ENCODE results near the gene GAGE13. TPM values are rescaled to one million over a fixed set of nuclear protein-coding genes. Genes with fewer than 3 reads are reported as not detected.
"Not testable (repeated sequence)": the region's sequence is repeated elsewhere in the genome, so short reads cannot be mapped to it uniquely, and the experiment has no call there.

GAGE13 gene
- total RNA-seq, 1 donor from 2014 or later: not detected

GRCh38 chrX:49316085-49316484 is 15.3 kb upstream of the GAGE13 start:
- no peaks in the 10 kb centered on the region for H3K4me1 Mint-ChIP-seq
- H3K9me3 Mint-ChIP-seq: no peaks in the 10 kb centered on the region
- TF ChIP-seq CTCF (conservative IDR thresholded peaks at IDR 0.05): no peak
- no peak overlapping the region for H3K27ac Mint-ChIP-seq (ENCODE audit: unreplicated experiment)
- DNase-seq (ENCODE audit: low read depth, low spot score): no peak
- no peak overlapping the region for H3K4me3 Mint-ChIP-seq
- no peaks in the 10 kb centered on the region for H3K27me3 Mint-ChIP-seq (ENCODE audit: low read depth)
- no peaks in the 10 kb centered on the region for H3K36me3 Mint-ChIP-seq (ENCODE audit: low read depth)

GRCh38 chrX:49321737-49322136 is 9.6 kb upstream of the GAGE13 start, which contains the start of gene GAGE12J:
TSS of gene GAGE12J (plus strand) at chrX:49322037. CDS start at chrX:49323194, 1,157 bp downstream.
- H3K9me3 Mint-ChIP-seq; H3K27ac Mint-ChIP-seq (ENCODE audit: unreplicated experiment); H3K4me3 Mint-ChIP-seq; H3K27me3 Mint-ChIP-seq (ENCODE audit: low read depth); H3K36me3 Mint-ChIP-seq (ENCODE audit: low read depth); DNase-seq (ENCODE audit: low read depth, low spot score); H3K4me1 Mint-ChIP-seq: not testable (repeated sequence)

- not testable (repeated sequence) for H3K4me1 Mint-ChIP-seq; H3K4me3 Mint-ChIP-seq; H3K9me3 Mint-ChIP-seq; DNase-seq (ENCODE audit: low read depth, low spot score); H3K27ac Mint-ChIP-seq (ENCODE audit: unreplicated experiment); H3K36me3 Mint-ChIP-seq (ENCODE audit: low read depth); H3K27me3 Mint-ChIP-seq (ENCODE audit: low read depth)
Measured at GRCh38 chrX:49322266-49322665, 9.1 kb upstream of the GAGE13 start.

- not testable (repeated sequence) for H3K27ac Mint-ChIP-seq (ENCODE audit: unreplicated experiment); H3K4me1 Mint-ChIP-seq; H3K9me3 Mint-ChIP-seq; DNase-seq (ENCODE audit: low read depth, low spot score); H3K27me3 Mint-ChIP-seq (ENCODE audit: low read depth); H3K36me3 Mint-ChIP-seq (ENCODE audit: low read depth); H3K4me3 Mint-ChIP-seq
Measured at GRCh38 chrX:49323735-49324134, 7.6 kb upstream of the GAGE13 start.

- not testable (repeated sequence) for DNase-seq (ENCODE audit: low read depth, low spot score); H3K4me1 Mint-ChIP-seq; H3K4me3 Mint-ChIP-seq; H3K36me3 Mint-ChIP-seq (ENCODE audit: low read depth); H3K9me3 Mint-ChIP-seq; H3K27me3 Mint-ChIP-seq (ENCODE audit: low read depth); H3K27ac Mint-ChIP-seq (ENCODE audit: unreplicated experiment)
Measured at GRCh38 chrX:49330421-49330820, 961 bp upstream of the GAGE13 start.

GRCh38 chrX:49331841-49332240 is 459 bp downstream of the GAGE13 start:
- H3K36me3 Mint-ChIP-seq (ENCODE audit: low read depth); H3K27ac Mint-ChIP-seq (ENCODE audit: unreplicated experiment); H3K4me1 Mint-ChIP-seq; H3K27me3 Mint-ChIP-seq (ENCODE audit: low read depth); H3K9me3 Mint-ChIP-seq; H3K4me3 Mint-ChIP-seq; DNase-seq (ENCODE audit: low read depth, low spot score): not testable (repeated sequence)

GRCh38 chrX:49341449-49341848 is 10.1 kb downstream of the GAGE13 start:
- H3K4me3 Mint-ChIP-seq; DNase-seq (ENCODE audit: low read depth, low spot score); H3K36me3 Mint-ChIP-seq (ENCODE audit: low read depth); H3K27ac Mint-ChIP-seq (ENCODE audit: unreplicated experiment); H3K9me3 Mint-ChIP-seq; H3K4me1 Mint-ChIP-seq; H3K27me3 Mint-ChIP-seq (ENCODE audit: low read depth): not testable (repeated sequence)

- not testable (repeated sequence) for H3K4me1 Mint-ChIP-seq; H3K9me3 Mint-ChIP-seq; H3K4me3 Mint-ChIP-seq; H3K27me3 Mint-ChIP-seq (ENCODE audit: low read depth); DNase-seq (ENCODE audit: low read depth, low spot score); H3K36me3 Mint-ChIP-seq (ENCODE audit: low read depth); H3K27ac Mint-ChIP-seq (ENCODE audit: unreplicated experiment)
Measured at GRCh38 chrX:49344496-49345175, 13.3 kb downstream of the GAGE13 start.

GRCh38 chrX:49345402-49345801 is 14.0 kb downstream of the GAGE13 start:
- H3K36me3 Mint-ChIP-seq (ENCODE audit: low read depth); H3K9me3 Mint-ChIP-seq; DNase-seq (ENCODE audit: low read depth, low spot score); H3K27ac Mint-ChIP-seq (ENCODE audit: unreplicated experiment); H3K4me1 Mint-ChIP-seq; H3K27me3 Mint-ChIP-seq (ENCODE audit: low read depth); H3K4me3 Mint-ChIP-seq: not testable (repeated sequence)

- not testable (repeated sequence) for H3K9me3 Mint-ChIP-seq; H3K36me3 Mint-ChIP-seq (ENCODE audit: low read depth); H3K27me3 Mint-ChIP-seq (ENCODE audit: low read depth); H3K4me3 Mint-ChIP-seq; H3K27ac Mint-ChIP-seq (ENCODE audit: unreplicated experiment); H3K4me1 Mint-ChIP-seq
- DNase-seq (ENCODE audit: low read depth, low spot score): peak; percentile 26
Measured at GRCh38 chrX:49346150-49346549, 14.8 kb downstream of the GAGE13 start.

Other genes starting within 250 kb of the GAGE13 start
- gene GPKOW, start 207.8 kb upstream of the GAGE13 start, total RNA-seq: 17.8 and 20.9 TPM in 2 replicates
- gene MAGIX, start 168.8 kb upstream of the GAGE13 start, total RNA-seq: 1.4 and 1.6 TPM in 2 replicates
- gene PLP2, start 159.7 kb upstream of the GAGE13 start, total RNA-seq: 0.75 and 0.89 TPM in 2 replicates
- 3.3 and 4.2 TPM in 2 replicates for gene PRICKLE3, start 145.2 kb upstream of the GAGE13 start, total RNA-seq
- gene SYP, start 131.4 kb upstream of the GAGE13 start, total RNA-seq: 10.2 and 10.8 TPM in 2 replicates
- 0.05 TPM in 1 of 2 replicates, not detected in the other for gene CACNA1F, start 98.2 kb upstream of the GAGE13 start, total RNA-seq
- gene CCDC22, start 96.1 kb upstream of the GAGE13 start, total RNA-seq: 18.0 and 18.8 TPM in 2 replicates
- 0.26 and 0.39 TPM in 2 replicates for gene FOXP3, start 66.9 kb upstream of the GAGE13 start, total RNA-seq
- 11.5 and 13.1 TPM in 2 replicates for gene PPP1R3F, start 61.8 kb upstream of the GAGE13 start, total RNA-seq
- not detected in 2 replicates for gene GAGE10, start 27.9 kb upstream of the GAGE13 start, total RNA-seq
- not detected in 2 replicates for gene GAGE12J, start 9.5 kb upstream of the GAGE13 start, total RNA-seq
- not detected in 2 replicates for gene GAGE12C, start 200.6 kb downstream of the GAGE13 start, total RNA-seq
- not detected in 2 replicates for gene GAGE12D, start 210.2 kb downstream of the GAGE13 start, total RNA-seq
- not detected in 2 replicates for gene GAGE12E, start 219.7 kb downstream of the GAGE13 start, total RNA-seq
- gene GAGE12F, start 229.3 kb downstream of the GAGE13 start, total RNA-seq: not detected in 2 replicates
- not detected in 2 replicates for gene GAGE12G, start 238.8 kb downstream of the GAGE13 start, total RNA-seq
- gene GAGE12H, start 248.4 kb downstream of the GAGE13 start, total RNA-seq: not detected in 2 replicates

All from neural crest cell (in vitro differentiated cells).